HG02623 (cell line): ENCODE data around the gene OPA3.

Experiments
- ATAC-seq: cut with Tn5 transposase; IDR thresholded peaks from one replicate; pipeline ENCODE4 v1.9.1; 2021; ENCODE audit warnings: moderate library complexity; ENCODE audit not compliant: unreplicated experiment

The OPA3 gene

DNA sequence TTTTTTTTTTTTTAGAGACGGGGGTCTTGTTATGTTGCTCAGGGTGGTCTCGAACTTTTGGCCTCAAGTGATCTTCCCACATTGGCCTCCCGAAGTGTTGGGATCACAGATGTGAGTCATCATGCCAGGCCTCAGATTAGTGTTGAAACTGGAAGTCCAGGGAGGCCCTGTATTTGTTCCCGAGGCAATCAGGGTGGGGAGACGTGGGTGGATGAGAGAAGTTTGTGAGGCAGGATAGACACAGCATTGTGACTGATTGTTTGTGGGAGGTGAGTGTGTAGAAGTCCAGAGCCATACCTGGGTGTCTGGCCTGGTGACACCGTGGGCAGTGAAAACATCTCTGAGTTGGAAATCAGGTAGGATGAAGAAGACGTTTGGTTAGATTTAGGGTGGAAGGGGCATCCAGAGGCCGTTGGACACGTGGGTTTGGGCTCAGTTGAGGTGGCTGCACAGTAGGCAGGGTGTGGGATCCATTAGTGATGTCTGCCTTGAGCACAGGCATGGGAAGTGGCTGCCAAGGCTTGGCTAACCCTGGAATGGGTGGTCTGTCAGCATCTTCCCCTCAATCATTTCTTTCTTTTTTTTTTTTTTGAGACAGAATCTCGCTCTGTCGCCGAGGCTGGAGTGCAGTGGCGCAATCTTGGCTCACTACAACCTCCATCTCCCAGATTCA lies 100.2 kb downstream of the OPA3 start:
- no peak for ATAC-seq

DNA sequence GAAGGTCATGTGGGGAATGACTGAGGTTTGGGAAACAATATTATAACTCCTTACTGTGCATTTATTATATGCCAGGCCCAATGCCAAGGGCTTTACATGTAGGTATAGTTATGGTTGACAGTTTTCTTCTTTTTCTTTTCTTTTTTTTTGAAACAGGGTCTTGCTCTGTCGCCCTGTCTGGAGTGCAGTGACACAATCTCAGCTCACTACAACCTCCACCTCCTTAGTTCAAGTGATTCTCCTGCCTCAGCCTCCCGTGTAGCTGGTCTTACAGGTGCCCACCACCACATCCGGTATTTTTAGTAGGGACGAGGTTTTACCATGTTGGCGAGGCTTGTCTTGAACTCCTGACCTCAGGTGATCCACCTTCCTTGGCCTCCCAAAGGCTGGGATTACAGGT lies 101.6 kb downstream of the OPA3 start:
- no peak for ATAC-seq

DNA sequence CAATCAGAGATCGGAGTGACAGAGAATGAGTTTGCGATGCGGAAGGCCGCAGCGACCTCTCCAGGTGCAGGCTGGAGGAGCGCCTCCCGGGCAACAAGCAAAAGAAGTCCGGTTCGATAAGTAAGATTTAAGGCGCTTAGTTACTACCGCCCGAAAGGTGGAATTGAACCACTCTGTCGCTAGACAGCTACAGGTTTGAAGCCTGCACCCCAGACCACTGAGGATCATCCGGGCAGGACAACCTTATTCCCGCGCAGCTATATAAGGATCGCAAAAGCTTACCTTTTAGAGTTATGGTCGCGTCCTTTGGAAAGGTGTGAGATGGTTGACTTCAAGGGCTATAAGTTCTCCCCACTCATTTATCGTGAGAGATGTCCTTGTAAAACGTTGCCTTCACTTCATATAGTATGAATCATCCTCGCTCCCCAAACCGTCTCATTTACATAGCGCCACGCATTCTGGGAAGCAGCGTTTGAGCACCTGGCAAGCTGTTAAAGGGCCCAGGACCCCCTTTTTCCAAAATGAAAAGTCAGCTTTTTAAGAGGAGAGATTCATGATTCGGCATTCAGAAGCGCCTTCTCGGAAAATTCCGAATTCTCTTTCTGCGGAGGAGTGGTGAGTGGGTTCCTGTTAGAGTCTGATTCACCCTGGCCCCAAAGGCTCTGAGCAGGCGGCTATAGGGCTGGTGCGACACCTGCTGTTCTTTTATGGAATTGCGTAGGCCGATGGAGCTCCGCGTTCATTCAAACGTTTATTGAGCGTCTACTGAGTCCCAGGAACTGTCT lies 106.0 kb downstream of the OPA3 start:
- peak; percentile 52 for ATAC-seq

DNA sequence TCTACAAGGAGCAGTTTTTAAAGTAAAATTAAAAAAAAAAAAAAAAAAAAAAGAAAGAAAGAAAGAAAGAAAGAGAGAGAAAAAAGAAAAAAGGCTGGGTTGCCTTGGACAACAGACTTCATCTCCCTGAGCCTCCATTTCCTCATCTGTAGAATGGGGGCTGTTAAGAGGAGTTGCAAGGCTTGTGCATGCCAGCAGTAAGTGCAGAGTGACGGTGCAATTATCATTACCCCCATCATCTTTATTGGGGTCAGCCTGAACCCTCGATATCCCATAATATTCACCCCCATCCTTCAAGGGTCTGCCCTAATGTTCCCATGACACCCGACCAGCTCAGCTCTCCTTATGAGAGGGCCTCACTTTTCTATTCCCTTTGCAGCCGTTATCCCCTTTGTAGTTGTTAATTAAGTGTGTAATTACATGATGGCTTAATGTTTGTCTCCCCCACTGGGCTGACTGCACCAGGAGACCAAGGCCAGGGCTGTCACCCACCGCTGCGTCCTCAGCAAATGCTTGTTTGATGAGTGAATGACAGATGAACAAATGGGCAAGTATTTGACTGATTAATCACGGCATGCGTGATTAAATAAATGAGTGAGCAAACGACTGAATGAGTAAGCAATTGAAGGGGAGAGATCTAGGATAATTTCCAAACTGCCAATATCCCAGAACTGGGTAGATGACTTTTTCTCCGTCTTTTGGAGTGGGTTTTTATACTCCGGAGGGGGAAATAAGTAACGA lies 106.7 kb downstream of the OPA3 start:
- ATAC-seq: no peak
